HUDEP-2 (cell line): Measurements from ENCODE around the gene TTC13.

ENCODE experiments used
- DNase-seq, 76 experiments: peaks; one replicate each; lab custom pipeline; 2025; ENCODE audit not compliant: unreplicated experiment in 76 of 76; lab: John Stamatoyannopoulos, UW

TTC13 gene

GRCh38 chr1:230957580-230957989 is 21.1 kb downstream of the TTC13 start:
- no peak for DNase-seq

DNA sequence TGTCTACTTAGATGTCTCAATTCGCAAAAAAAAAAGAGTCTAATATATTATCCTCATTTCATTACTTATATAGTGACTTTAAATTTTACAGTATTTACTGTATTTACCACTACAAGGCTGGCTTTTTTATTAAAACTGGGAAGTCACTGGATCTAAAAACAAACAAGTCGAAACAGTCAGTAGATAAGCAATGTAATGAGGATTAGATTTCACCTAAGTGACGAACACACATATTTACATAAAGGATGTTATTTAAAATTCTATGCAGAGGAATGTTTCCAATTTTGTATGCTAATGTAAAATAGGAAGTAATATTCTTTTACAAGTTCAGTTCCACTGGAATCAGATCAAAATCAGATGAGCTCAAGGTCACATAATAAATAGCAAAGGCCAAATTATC is 28.3 kb downstream of the TTC13 start:
- DNase-seq: no peak

DNA sequence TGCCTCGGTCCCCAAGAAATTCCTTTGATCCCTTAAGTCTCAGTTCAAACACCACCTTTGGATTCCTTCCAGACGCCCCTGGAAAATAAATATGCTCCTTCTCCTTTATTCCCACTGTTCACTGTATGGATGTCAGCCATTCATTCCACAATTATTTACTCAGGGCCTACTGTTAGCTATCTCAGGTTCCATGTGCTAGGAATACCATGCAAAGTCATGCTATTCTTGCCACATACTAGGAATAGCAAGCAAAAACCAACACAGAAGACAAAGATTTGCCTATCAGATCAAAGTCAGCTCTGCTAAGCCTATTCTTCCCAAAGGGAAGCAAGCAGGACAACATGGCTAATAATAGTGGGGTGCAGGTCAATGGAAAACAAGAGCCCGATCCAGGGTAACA is 29.8 kb downstream of the TTC13 start:
- no peak for DNase-seq

GRCh38 chr1:230948301-230948700 is 30.4 kb downstream of the TTC13 start:
- no peak for DNase-seq

DNA sequence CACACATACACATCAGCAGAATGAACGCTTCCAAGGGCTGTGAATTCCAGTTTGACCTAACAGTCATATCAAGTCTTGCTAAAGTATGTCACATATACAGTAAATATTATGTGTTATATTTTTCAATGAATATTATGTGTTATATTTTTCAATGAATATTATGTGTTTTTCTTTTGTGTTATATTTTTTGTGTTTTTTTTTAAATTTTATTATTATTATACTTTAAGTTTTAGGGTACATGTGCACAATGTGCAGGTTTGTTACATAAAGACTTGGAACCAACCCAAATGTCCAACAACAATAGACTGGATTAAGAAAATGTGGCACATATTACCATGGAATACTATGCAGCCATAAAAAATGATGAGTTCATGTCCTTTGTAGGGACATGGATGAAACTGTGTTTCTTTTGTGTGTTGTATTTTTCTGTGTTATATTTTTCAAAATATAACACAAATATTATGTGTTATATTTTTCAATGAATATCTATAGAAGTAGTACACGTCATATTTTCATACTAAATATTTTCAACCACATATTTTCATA is 35.5 kb downstream of the TTC13 start:
- DNase-seq: no peak

DNA sequence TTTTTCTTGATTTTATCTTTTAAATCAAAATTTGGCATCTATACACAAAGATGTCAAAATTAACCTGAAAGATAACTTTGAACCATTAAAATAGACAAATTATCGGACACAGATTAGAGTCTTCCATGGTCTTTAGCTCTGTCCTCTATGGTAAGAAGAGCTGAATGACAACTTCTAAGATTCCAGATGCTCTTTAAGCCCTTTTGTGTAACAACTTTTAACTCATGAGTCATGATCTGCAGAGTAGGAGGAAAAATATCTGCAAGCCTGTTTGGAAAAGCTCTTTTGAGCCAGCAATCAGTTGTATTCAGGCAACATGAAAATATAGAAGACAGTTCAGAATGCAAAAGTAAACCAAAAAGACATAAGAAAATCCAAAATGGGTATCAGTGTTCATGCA is 37.8 kb downstream of the TTC13 start:
- no peak for DNase-seq

GRCh38 chr1:230939806-230940489 is 38.7 kb downstream of the TTC13 start:
- no peak for DNase-seq

GRCh38 chr1:230938924-230939368 is 39.7 kb downstream of the TTC13 start:
- DNase-seq: no peak

DNA sequence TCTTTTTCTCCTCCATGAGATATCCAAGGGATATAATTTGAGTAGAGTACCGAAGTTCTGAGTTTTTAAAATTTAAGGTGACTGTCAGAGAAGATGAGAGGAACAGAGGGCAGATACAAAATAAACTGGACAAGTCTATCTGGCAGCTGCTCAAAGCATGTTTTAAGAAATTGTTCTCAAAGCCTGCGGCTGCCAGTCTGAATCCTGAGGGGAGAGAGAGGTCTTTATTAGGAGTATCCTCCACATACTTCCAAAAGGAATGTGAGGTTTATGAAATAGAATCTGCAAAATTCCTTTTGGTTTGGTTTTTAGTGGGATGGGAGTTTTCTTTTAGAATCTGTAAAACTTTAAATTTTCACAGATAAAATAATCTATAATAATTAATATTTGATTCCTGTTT is 41.3 kb downstream of the TTC13 start:
- no peak for DNase-seq

DNA sequence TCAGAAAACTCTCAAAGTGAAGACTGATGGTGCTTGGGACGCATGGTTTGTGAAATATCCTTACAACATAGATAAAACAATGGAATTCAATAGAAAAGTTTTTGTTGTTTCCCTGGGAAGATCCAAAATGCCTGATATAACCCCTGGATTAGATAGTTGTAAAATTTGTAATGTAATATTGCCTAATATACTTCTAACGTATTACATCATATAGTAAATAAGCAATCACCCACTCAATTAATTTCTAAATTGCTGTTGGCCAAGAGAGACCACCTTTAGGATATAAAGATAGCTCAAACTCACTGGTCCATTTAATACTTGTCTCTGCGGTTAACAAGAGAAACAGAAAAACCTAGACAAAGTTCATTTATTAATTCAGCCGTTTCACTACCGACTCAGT is 42.2 kb downstream of the TTC13 start:
- no peak for DNase-seq

- DNase-seq: no peak
Observed at GRCh38 chr1:230935852-230936251, 42.8 kb downstream of the TTC13 start.

DNA sequence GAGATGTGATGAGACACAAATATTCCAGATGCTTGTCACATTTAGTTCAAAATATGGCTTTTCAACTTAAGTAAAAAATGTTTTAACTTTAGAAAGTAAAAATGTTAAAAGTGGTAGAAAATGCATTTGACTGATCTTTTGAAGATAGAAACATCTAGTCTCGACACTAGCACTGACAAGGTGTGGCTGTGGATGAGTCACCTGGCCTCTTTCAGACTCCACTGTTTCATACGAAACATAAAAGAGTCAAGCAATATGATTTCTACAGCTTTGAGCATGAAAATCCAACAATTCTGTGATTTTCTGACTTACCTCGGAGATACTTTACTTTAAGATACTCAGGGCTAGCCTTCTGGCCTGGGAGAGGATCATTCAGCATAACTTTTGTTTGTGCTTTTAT is 47.7 kb downstream of the TTC13 start:
- no peak for DNase-seq

GRCh38 chr1:230926182-230926581 is 52.5 kb downstream of the TTC13 start:
- DNase-seq: no peak

DNA sequence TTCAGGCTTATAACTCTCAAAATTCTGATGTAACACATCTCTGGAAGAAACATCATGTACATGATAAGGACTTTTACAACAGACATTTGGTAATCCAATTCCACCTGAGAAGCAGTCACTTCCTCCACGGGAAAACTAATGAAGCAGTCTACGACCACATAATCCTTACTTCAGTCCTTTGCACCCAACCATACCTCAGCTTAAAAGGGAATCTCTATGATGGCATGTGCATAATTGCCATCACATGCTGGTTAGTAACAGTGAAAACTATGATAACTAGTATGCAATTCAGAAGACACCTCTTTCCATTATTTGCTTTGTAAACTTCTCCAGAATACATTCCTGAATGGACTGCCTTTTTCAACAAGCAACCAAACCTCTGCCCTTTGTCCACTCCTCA is 53.1 kb downstream of the TTC13 start:
- no peak for DNase-seq

DNA sequence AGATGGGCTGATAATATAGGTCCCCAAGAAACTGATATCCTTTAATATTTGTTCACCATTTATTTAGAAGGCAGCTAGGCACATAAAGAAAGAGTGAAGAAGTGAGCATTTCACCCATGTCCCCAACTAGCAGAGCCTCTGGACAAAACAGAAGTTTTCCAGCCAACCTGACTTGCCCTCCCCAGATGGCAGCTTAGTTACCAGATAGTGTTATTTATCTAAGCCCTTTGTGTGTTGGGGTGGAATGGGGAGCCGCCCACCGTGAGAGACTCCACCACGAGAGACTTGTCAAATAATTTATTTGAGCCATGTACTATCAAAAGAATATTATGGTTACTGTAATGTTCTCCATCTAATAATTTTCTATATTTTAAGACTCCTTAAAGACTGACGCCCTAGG is 55.5 kb downstream of the TTC13 start:
- peak in 67 of 76 experiments; percentile 8 to 80 (median 49) for DNase-seq

GRCh38 chr1:230922620-230923019 is 56.0 kb downstream of the TTC13 start:
- peak in 31 of 76 experiments; percentile 4 to 54 (median 16) for DNase-seq

GRCh38 chr1:230919207-230919606 is 59.5 kb downstream of the TTC13 start:
- peak in 4 of 76 experiments; percentile 6 to 15 (median 14) for DNase-seq

DNA sequence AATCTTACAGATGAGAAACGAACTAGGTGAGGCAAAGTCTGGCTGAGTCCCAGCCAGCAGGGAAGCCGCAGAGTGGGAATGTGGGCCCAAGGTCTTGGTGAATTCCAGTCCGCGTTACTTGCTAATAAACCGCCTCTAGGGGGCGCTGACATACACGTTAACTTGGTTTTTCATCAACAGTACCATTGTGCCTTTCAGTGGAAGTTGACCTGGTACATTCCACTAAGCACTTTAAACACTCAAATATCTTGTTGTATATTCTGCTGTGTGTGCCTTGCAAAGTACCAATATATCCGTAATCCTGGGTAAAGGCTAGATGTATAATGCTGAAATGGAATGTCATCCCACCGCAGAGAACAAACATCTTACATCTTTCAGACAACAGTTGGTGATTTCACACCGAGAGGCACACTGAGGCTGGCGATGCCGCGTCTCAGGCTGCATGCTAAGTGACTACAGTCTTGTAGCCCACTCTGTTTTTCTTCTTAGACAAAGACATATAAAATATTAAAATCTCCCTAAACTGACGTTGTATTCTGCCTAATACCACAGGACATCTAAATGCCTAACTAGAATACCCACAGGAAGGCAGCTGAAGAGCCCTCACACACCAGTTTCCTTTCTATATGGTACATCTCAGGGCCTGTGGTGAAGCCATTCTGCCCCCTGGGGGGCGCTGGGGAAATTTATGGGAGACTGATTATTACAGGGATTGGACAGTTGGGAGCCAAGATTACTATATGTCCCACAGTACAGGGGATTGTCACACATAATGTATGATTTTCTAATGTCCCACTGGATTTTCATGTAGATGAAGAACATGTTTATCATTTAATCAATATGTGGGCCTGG is 61.2 kb downstream of the TTC13 start:
- DNase-seq: peak in 69 of 76 experiments; percentile 12 to 82 (median 59)

DNA sequence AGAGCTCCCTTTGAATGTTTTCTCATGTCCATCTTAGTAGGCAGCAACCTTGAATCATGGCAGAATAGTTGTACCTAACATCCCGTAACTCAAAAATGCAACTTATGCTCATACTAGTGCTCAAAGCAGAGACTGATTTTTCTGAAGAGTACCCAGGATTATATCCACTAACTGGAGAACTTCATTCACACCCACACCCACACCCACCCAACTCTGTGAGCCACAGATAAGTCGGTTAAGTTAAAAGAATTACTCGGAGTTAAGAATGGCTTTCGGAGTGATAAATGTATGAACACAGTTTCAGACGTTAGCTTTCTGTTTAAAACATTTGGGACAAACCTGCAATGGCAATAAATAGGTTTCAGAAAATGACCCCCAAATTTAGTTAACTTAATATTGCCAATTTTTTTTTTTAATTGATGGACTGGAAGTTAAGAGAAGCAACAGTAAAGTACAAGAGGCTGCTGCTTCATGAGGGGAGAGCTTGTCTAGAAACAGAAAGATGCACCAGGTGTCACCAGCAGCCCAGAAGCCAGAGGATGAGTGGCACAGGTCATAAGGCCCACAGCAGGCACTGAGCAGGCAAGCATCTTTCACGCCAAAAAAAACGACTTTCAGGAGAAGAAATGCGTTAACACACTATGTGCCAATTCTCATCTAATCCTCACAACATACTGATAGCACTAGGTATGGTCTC is 61.9 kb downstream of the TTC13 start:
- peak in 56 of 76 experiments; percentile 10 to 79 (median 42) for DNase-seq

GRCh38 chr1:230915078-230915477 is 63.6 kb downstream of the TTC13 start:
- DNase-seq: peak in 2 of 76 experiments; percentile 6 to 10

GRCh38 chr1:230913496-230913895 is 65.2 kb downstream of the TTC13 start:
- no peak for DNase-seq
